GM13976 (cell line): ENCODE results near the gene TMEM186.

ENCODE experiments used
- DNase-seq: peaks from one replicate; pipeline ENCODE4 v3.0.0; 2012; ENCODE audit warnings: low spot score
- CTCF ChIP-seq: IDR thresholded peaks from 2 replicates; pipeline ENCODE4 v1.5.1; 2012; ENCODE audit warnings: borderline replicate concordance, mild to moderate bottlenecking; ENCODE audit not compliant: insufficient read depth; ENCODE audit errors: extremely low read depth, missing control alignments, control extremely low read depth
- in situ Hi-C: fragments of 300-500 bp; cut with MboI; formaldehyde crosslinking; loops from one replicate; pipeline ENCODE4 v1.12.0; 2022; ENCODE audit warnings: low sequenced_read_pairs, mixed read lengths, inconsistent platforms; ENCODE audit not compliant: unreplicated experiment

TMEM186 gene

GRCh38 chr16:8763083-8763482 lies 34.4 kb downstream of the TMEM186 start:
- no peak for TF ChIP-seq CTCF
- no peak for DNase-seq
- in situ Hi-C loops = no loop called here

- in situ Hi-C loops = no loop called here
- DNase-seq = no peak
- no peak for TF ChIP-seq CTCF
Observed at GRCh38 chr16:8762254-8762653, 35.2 kb downstream of the TMEM186 start.

- no peak for TF ChIP-seq CTCF
- no peak for DNase-seq
- in situ Hi-C loops = no loop called here
Observed at GRCh38 chr16:8761078-8761477, 36.4 kb downstream of the TMEM186 start.

- no peak for TF ChIP-seq CTCF
- DNase-seq = no peak
- in situ Hi-C loops = no loop called here
Observed at GRCh38 chr16:8760021-8760420, 37.4 kb downstream of the TMEM186 start.

- in situ Hi-C loops = no loop called here
- no peak for TF ChIP-seq CTCF
Observed at GRCh38 chr16:8758022-8758421, 39.4 kb downstream of the TMEM186 start.

GRCh38 chr16:8756755-8757154 lies 40.7 kb downstream of the TMEM186 start:
- in situ Hi-C loops = no loop called here
- no peak for TF ChIP-seq CTCF

More at GRCh38 chr16:8758022-8758421, 39.4 kb downstream of the TMEM186 start:
- no peak for DNase-seq

More at GRCh38 chr16:8756755-8757154, 40.7 kb downstream of the TMEM186 start:
- DNase-seq = no peak
